H1 (cell line): ENCODE data around the gene TCERG1L. TPM values are rescaled to one million over a fixed set of nuclear protein-coding genes. Genes with fewer than 3 reads are reported as not detected.

Source experiments
- ASH2L ChIP-seq: fragments of 200-600, 300-600 bp; sonication (generic); IDR thresholded peaks from one replicate; pipeline ENCODE4 v1.7.1; 2017; ENCODE audit warnings: low read length
- BACH1 ChIP-seq: IDR thresholded peaks from 2 replicates; pipeline ENCODE4 v1.6.1; 2012; ENCODE audit warnings: low read length, improper control_type of control experiment
- BRCA1 ChIP-seq: IDR thresholded peaks from 2 replicates; pipeline ENCODE4 v1.6.1; 2012; ENCODE audit warnings: low read depth, low read length, improper control_type of control experiment
- CBX5 ChIP-seq: fragments of 300-800, 300-1000 bp; sonication (generic); IDR thresholded peaks from 2 replicates; pipeline ENCODE4 v1.7.1; 2016; ENCODE audit warnings: antibody characterized with exemption, low read length, low read depth
- CHD2 ChIP-seq: IDR thresholded peaks from 2 replicates; pipeline ENCODE4 v1.6.1; 2012; ENCODE audit warnings: low read length, improper control_type of control experiment
- CREB1 ChIP-seq: IDR thresholded peaks from 2 replicates; pipeline ENCODE4 v1.6.1; 2012; ENCODE audit warnings: inconsistent platforms
- CTBP2 ChIP-seq: IDR thresholded peaks from 2 replicates; pipeline ENCODE4 v1.7.0; 2011; ENCODE audit warnings: borderline replicate concordance, mild to moderate bottlenecking, moderate library complexity, mixed read lengths, low read length; ENCODE audit not compliant: insufficient read depth, insufficient read length
- EGR1 ChIP-seq: IDR thresholded peaks from 2 replicates; pipeline ENCODE4 v1.6.1; 2011; ENCODE audit warnings: low read depth, low read length, borderline replicate concordance
- EZH2 ChIP-seq: fragments of 200-600 bp; sonication (generic); IDR thresholded peaks from 2 replicates; pipeline ENCODE4 v1.7.1; 2012; ENCODE audit warnings: low read depth, mild to moderate bottlenecking, moderate library complexity, low read length, inconsistent platforms; ENCODE audit not compliant: severe bottlenecking
- GABPA ChIP-seq: IDR thresholded peaks from 2 replicates; pipeline ENCODE4 v1.6.1; 2011; ENCODE audit warnings: mild to moderate bottlenecking, low read length, moderate library complexity, borderline replicate concordance; ENCODE audit not compliant: insufficient read depth
- KDM5A ChIP-seq: fragments of 200-600 bp; IDR thresholded peaks from 2 replicates; pipeline ENCODE4 v1.7.1; 2012; ENCODE audit warnings: mild to moderate bottlenecking, low read length, inconsistent platforms, mixed read lengths
- MAFK ChIP-seq: IDR thresholded peaks from 2 replicates; pipeline ENCODE4 v1.6.1; 2012; ENCODE audit warnings: low read depth, mild to moderate bottlenecking, improper control_type of control experiment, low read length
- POLR2A ChIP-seq, 2 experiments: IDR thresholded peaks; 1 replicate in 1 of 2; 2 replicates in 1 of 2; pipeline ENCODE4 v1.6.1; 2011; ENCODE audit warnings: low read depth in 2 of 2, low read length in 2 of 2, mild to moderate bottlenecking in 2 of 2; ENCODE audit errors: control extremely low read depth in 1 of 2
- RAD21 ChIP-seq, 2 experiments: IDR thresholded peaks in 1 of 2; conservative IDR thresholded peaks in 1 of 2; 2 replicates each; pipeline ENCODE4 v1.6.1; 2011; ENCODE audit warnings: low read depth in 2 of 2, low read length in 2 of 2, improper control_type of control experiment in 1 of 2, inconsistent platforms in 1 of 2, mild to moderate bottlenecking in 1 of 2, moderate library complexity in 1 of 2
- RFX5 ChIP-seq: IDR thresholded peaks from 2 replicates; pipeline ENCODE4 v1.6.1; 2011; ENCODE audit warnings: low read depth, low read length, improper control_type of control experiment, borderline replicate concordance
- RNF2 ChIP-seq: fragments of 200-900, 300-1000 bp; sonication (generic); IDR thresholded peaks from 2 replicates; pipeline ENCODE4 v1.7.1; 2016; ENCODE audit warnings: borderline replicate concordance, low read depth, mild to moderate bottlenecking, antibody characterized with exemption, low read length; ENCODE audit not compliant: poor library complexity, severe bottlenecking; ENCODE audit errors: missing control alignments
- SIN3A ChIP-seq, 2 experiments: IDR thresholded peaks in 1 of 2; conservative IDR thresholded peaks in 1 of 2; 2 replicates each; pipeline ENCODE4 v1.6.1; 2011 to 2012; ENCODE audit warnings: low read length in 2 of 2, improper control_type of control experiment in 1 of 2, low read depth in 1 of 2, mild to moderate bottlenecking in 1 of 2
- TBP ChIP-seq: IDR thresholded peaks from 2 replicates; pipeline ENCODE4 v1.6.1; 2011; ENCODE audit warnings: low read depth, low read length, improper control_type of control experiment
- TCF12 ChIP-seq: IDR thresholded peaks from 2 replicates; pipeline ENCODE4 v1.6.1; 2011; ENCODE audit warnings: low read depth, mild to moderate bottlenecking, low read length
- YY1 ChIP-seq: IDR thresholded peaks from 2 replicates; pipeline ENCODE4 v1.6.1; 2011; ENCODE audit warnings: low read depth, mild to moderate bottlenecking, low read length
- polyA plus RNA-seq, 7 experiments: library from polyadenylated mRNA; depleted of rRNA in 3 of 7; stranded (reverse) in 5 of 7; unstranded in 2 of 7; fragments of >200 nt in 5 of 7; fragments of 200-250 nt in 2 of 7; gene quantifications; 1 replicate in 5 of 7; 2 replicates in 1 of 7; 4 replicates in 1 of 7; pipeline versions ENCODE4 v1.2.1 to v1.2.3, GENCODE V29; 2011 to 2013; ENCODE audit warnings: missing spikeins in 2 of 7, mixed read lengths in 2 of 7
- total RNA-seq: library from RNA; stranded (reverse); fragmentation: NEBNext Ultra II Directional; extraction: Animal tissue kit (Norgen Biotek cat#: 25700); gene quantifications from 2 replicates; pipeline ENCODE4 v1.2.1, GENCODE V29; 2021
- TF ChIP-seq, protein P1 (sequence below): IDR thresholded peaks from 2 replicates; pipeline ENCODE4 v1.6.1; 2012; ENCODE audit warnings: low read length, inconsistent platforms
- TF ChIP-seq, protein P2 (sequence below): IDR thresholded peaks from 2 replicates; pipeline ENCODE4 v1.6.1; 2012; ENCODE audit warnings: inconsistent platforms

The TCERG1L gene
- total and polyA plus RNA-seq, 2 of the 8 experiments (the other 6 are each of a cell fraction or from before 2014, with no cell fraction given): 3.9 to 6.9 TPM

DNA sequence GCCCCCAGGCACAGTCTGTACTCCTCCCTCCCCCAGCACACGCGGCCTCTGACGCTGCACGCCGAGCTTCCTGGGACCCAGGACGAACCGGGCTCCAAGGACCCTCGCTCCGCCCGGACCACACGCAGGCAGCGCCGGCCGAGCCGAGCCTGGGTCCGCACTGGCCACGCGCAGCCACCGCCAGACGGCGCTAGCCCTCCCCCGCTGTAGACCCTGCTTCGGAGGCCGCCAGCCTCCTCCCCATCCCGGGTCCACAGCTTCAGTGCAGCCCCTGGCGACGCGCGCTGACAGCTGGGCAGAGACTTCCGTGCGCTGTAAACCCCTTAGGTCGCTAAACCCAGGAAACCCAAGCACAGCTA, 936 bp upstream of the TCERG1L start (continued):
- TF ChIP-seq, protein P1, sequence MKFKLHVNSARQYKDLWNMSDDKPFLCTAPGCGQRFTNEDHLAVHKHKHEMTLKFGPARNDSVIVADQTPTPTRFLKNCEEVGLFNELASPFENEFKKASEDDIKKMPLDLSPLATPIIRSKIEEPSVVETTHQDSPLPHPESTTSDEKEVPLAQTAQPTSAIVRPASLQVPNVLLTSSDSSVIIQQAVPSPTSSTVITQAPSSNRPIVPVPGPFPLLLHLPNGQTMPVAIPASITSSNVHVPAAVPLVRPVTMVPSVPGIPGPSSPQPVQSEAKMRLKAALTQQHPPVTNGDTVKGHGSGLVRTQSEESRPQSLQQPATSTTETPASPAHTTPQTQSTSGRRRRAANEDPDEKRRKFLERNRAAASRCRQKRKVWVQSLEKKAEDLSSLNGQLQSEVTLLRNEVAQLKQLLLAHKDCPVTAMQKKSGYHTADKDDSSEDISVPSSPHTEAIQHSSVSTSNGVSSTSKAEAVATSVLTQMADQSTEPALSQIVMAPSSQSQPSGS: no peak
- TF ChIP-seq, protein P2, sequence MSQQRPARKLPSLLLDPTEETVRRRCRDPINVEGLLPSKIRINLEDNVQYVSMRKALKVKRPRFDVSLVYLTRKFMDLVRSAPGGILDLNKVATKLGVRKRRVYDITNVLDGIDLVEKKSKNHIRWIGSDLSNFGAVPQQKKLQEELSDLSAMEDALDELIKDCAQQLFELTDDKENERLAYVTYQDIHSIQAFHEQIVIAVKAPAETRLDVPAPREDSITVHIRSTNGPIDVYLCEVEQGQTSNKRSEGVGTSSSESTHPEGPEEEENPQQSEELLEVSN: peak; percentile 9; the same call in 1 of the 2 replicates
- TF ChIP-seq KDM5A (no peak), BRCA1 (no peak), EGR1 (no peak), MAFK (no peak), TCF12 (0 out of 2 replicates have a peak, but pooled peaks have one; percentile 63), POLR2A (IDR thresholded peaks at IDR 0.05; ENCODE audit: control extremely low read depth in 1 of 2, low read depth in 2 of 2, low read length in 2 of 2) (no peak), CREB1 (peak; percentile 71), SIN3A (conservative IDR thresholded peaks at IDR 0.05 in 1 of 2, IDR thresholded peaks at IDR 0.05 in 1 of 2; ENCODE audit: low read depth in 1 of 2, low read length in 2 of 2) (peak in 1 of 2 experiments; percentile 72; a peak in 1 of 4 replicates), YY1 (no peak; the same call in 1 of the 2 replicates), GABPA (peak; percentile 20; the same call in 1 of the 2 replicates), EZH2 (no peak), CHD2 (no peak), RFX5 (no peak), CBX5 (no peak), RNF2 (no peak), ASH2L (peak; percentile 26), RAD21 (IDR thresholded peaks at IDR 0.05 in 1 of 2, conservative IDR thresholded peaks at IDR 0.05 in 1 of 2; ENCODE audit: low read depth in 2 of 2, low read length in 2 of 2) (peak; percentile 69 to 84), TBP (peak; percentile 19; the same call in 1 of the 2 replicates), CTBP2 (no peak), BACH1 (no peak)
